Stomach (tissue), 19 donors: ENCODE measurements around the gene RALGDS. TPM values are rescaled to one million over a fixed set of nuclear protein-coding genes. Genes with fewer than 3 reads are reported as not detected.
A peak's percentile ranks its signal among the peaks of the same experiment; 100 is the strongest.
"Not testable (repeated sequence)": the region's sequence is repeated elsewhere in the genome, so short reads cannot be mapped to it uniquely, and the experiment has no call there.

Source experiments
- DNase-seq, 2 donors: peaks; one replicate each; pipeline versions ENCODE4 v3.0.0 to v3.0.0-alpha.2; 2013 to 2019
- H3K27ac ChIP-seq, 5 donors: fragments of 200-600 bp in 4 of 5; sonication (generic) in 4 of 5; one replicate each; pipeline ENCODE4 v1.5.1; 2013 to 2019; ENCODE audit warnings: mild to moderate bottlenecking in 1 of 5, moderate library complexity in 1 of 5
- H3K27me3 ChIP-seq, 3 donors: fragments of 200-600 bp; sonication (generic); one replicate each; pipeline ENCODE4 v1.5.1; 2017 to 2019; ENCODE audit warnings: mixed run types in 1 of 3
- H3K36me3 ChIP-seq, 4 donors: fragments of 200-600 bp; sonication (generic); 1 replicate in 3 of 4; 2 replicates in 1 of 4; pipeline ENCODE4 v1.5.1; 2016 to 2019
- H3K4me1 ChIP-seq, 4 donors: fragments of 200-600 bp; sonication (generic); one replicate each; pipeline ENCODE4 v1.5.1; 2016 to 2019
- H3K4me3 ChIP-seq, 4 donors: fragments of 200-600 bp; sonication (generic) in 3 of 4; one replicate each; pipeline ENCODE4 v1.5.1; 2016 to 2019; ENCODE audit warnings: mild to moderate bottlenecking in 1 of 4
- H3K9me3 ChIP-seq, 4 donors: fragments of 200-600 bp; sonication (generic); one replicate each; pipeline ENCODE4 v1.5.1; 2016 to 2019
- EP300 ChIP-seq: sonication (generic); formaldehyde crosslinking; IDR thresholded peaks from one replicate; pipeline ENCODE4 v1.6.1; 2017; ENCODE audit warnings: antibody characterized with exemption
- POLR2A ChIP-seq, 4 donors: fragments of 450-650 bp; IDR thresholded peaks; one replicate each; pipeline ENCODE4 v1.6.1; 2016; ENCODE audit warnings: antibody characterized with exemption in 4 of 4, control low read depth in 2 of 4, mild to moderate bottlenecking in 1 of 4, moderate library complexity in 1 of 4
- POLR2AphosphoS5 ChIP-seq, 3 donors: sonication (generic); formaldehyde crosslinking; IDR thresholded peaks; one replicate each; pipeline ENCODE4 v1.6.1; 2016; ENCODE audit warnings: antibody characterized with exemption in 3 of 3
- WGBS, 5 donors: extraction: QIAGEN DNeasy Blood & Tissue Kit in 3 of 5; methylation state at CpG; one replicate each; pipeline versions ENCODE4 v1.1.5 to v1.1.7; 2013 to 2018; 5-methylcytosine and 5-hydroxymethylcytosine counted together
- intact Hi-C: fragments of 100-400 bp; cut with DNase I; formaldehyde crosslinking; loops from one replicate; pipeline ENCODE4 v1.15.1; 2023; ENCODE audit warnings: low total_unique reads
- long read RNA-seq, 10 donors: transcript quantifications; one replicate each; lab custom pipeline, GENCODE V29; 2026
- polyA plus RNA-seq, 3 donors: library from polyadenylated mRNA; stranded (reverse); fragments of 200-250 nt; gene quantifications; one replicate each; pipeline ENCODE4 v1.2.3, GENCODE V29; 2013
- total RNA-seq, 5 donors: library from RNA; depleted of rRNA; stranded (reverse); fragments of >200 nt; gene quantifications; one replicate each; pipeline versions ENCODE4 v1.1.0 to v1.2.3, GENCODE V29; 2014 to 2016
- TF ChIP-seq, protein P1 (sequence below), 7 experiments: fragments of 450-650 bp in 4 of 7; fragments of 200-600 bp in 3 of 7; sonication (generic) in 3 of 7; IDR thresholded peaks; one replicate each; pipeline ENCODE4 v1.5.1; 2016 to 2019; ENCODE audit warnings: antibody characterized with exemption in 7 of 7, control low read depth in 2 of 7, mild to moderate bottlenecking in 1 of 7
- donor health status: healthy with polysubstance abuse.
- donor health status: Bipolar disorder and iron deficiency.
- donor health status: healthy.

Gene RALGDS
- total RNA-seq (100 to 1,000 TPM in 1 of 5 donors, 10 to 100 TPM in 4; 29.4 to 242 (median 65.2) TPM), polyA plus RNA-seq (10 to 100 TPM; 20.5 to 45.8 (median 32.8) TPM)
- long read RNA-seq, donor 1, partial matches to known transcripts, result 0 of 1 reads
- long read RNA-seq, donor 1, other reads (novel, unspliced or antisense), result 0 of 1 reads
- long read RNA-seq, donor 2, partial matches to known transcripts, result 0 of 2 reads
- long read RNA-seq, donor 2, other reads (novel, unspliced or antisense), result 0 of 2 reads
- long read RNA-seq, donor 3, result 0 reads
- long read RNA-seq, donor 4, result 0 reads
- long read RNA-seq, donor 5, partial matches to known transcripts, result 0 of 2 reads
- long read RNA-seq, donor 5, other reads (novel, unspliced or antisense), result 0 of 2 reads
- long read RNA-seq, donor 6, transcript RALGDS-214 (2 exons, 403 nt), result major isoform, 6 of 10 reads
- long read RNA-seq, donor 6, partial matches to known transcripts, result 0 of 10 reads
- long read RNA-seq, donor 6, other reads (novel, unspliced or antisense), result 0 of 10 reads
- long read RNA-seq, donor 7, partial matches to known transcripts, result 0 of 1 reads
- long read RNA-seq, donor 7, other reads (novel, unspliced or antisense), result 0 of 1 reads
- long read RNA-seq, donor 8, partial matches to known transcripts, result 0 of 5 reads
- long read RNA-seq, donor 8, other reads (novel, unspliced or antisense), result 0 of 5 reads
- long read RNA-seq, donor 9, partial matches to known transcripts, result 0 of 2 reads
- long read RNA-seq, donor 9, other reads (novel, unspliced or antisense), result 0 of 2 reads
- long read RNA-seq, donor 10, result 0 reads

DNA sequence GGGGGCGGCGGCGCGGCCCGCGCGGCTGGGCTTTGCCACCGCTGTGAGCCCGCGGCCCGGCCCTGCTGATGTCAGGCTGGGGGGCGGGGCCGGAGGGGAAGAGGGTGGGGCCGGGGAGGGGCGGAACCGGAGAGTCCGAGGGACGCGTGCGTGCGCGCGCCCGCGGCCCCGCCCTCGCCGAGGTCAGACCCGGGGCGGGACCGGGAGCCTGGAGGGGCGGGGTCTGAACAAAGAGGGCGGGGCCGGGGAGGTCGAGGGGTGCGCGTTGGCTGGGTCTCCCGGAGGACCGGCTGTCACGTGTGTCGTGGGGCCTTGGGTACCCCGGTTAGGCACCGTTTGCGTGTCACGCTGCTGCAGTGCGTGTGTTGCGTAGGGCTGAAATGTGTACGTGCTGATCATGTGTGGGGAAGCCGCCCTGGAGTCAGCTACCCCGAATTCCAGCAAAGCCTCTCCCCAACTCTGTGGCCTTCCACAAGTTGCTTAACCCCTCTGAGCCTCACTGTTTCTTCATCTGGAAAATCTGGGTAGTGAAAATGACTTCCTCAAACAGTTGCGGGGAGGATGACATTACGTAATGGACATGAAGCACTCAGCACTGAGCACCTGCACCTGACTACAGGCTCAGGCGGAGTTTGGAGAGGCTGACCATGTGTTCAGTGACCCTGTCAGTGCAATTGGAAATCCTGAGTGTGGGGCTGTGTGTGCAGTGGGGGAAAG, at the start of gene RALGDS:
Gene RALGDS, minus strand, starts transcription at position 43 of the 717 bp plus-strand sequence. CDS start 86 bp downstream, outside the sequence.
- TF ChIP-seq POLR2AphosphoS5 (IDR thresholded peaks at IDR 0.05), result no peak
- TF ChIP-seq POLR2A (IDR thresholded peaks at IDR 0.05), result no peak
- TF ChIP-seq, protein P1, sequence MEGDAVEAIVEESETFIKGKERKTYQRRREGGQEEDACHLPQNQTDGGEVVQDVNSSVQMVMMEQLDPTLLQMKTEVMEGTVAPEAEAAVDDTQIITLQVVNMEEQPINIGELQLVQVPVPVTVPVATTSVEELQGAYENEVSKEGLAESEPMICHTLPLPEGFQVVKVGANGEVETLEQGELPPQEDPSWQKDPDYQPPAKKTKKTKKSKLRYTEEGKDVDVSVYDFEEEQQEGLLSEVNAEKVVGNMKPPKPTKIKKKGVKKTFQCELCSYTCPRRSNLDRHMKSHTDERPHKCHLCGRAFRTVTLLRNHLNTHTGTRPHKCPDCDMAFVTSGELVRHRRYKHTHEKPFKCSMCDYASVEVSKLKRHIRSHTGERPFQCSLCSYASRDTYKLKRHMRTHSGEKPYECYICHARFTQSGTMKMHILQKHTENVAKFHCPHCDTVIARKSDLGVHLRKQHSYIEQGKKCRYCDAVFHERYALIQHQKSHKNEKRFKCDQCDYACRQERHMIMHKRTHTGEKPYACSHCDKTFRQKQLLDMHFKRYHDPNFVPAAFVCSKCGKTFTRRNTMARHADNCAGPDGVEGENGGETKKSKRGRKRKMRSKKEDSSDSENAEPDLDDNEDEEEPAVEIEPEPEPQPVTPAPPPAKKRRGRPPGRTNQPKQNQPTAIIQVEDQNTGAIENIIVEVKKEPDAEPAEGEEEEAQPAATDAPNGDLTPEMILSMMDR (IDR thresholded peaks at IDR 0.05), result no peak
- no peak for TF ChIP-seq EP300
- intact Hi-C loops, result no loop called here
- H3K27ac ChIP-seq, result peak within 1 kb of the TSS; percentile 86 to 94 (median 91)
- 7 to 25% (median 8%) methylated on average over 11 to 53 of the region's 53 CpGs for WGBS, 5 donors
- peak within 1 kb of the TSS; percentile 62 to 91 (median 85) for H3K4me3 ChIP-seq
- H3K36me3 ChIP-seq, result no peaks in the 10 kb centered on the region
- H3K4me1 ChIP-seq, result peaks cover 49 to 91% (median 81%) of the 10 kb centered on the region in 4 donors
- peak; percentile 93 to 97 for DNase-seq
- H3K27me3 ChIP-seq, result no peaks in the 10 kb centered on the region
- H3K9me3 ChIP-seq, result no peaks in the 10 kb centered on the region

- intact Hi-C loops, result loop anchor here (5.0 kb wide), 1 partner anchor 1307 kb away; no protein-coding TSS in a partner anchor
- Histone ChIP-seq H3K9me3 (no peaks in the 10 kb centered on the region), H3K27me3 (peaks cover 0 to 12% (median 0%) of the 10 kb centered on the region in 3 donors), H3K4me1 (no peaks in the 10 kb centered on the region), H3K4me3 (no peak overlapping the region), H3K27ac (no peak overlapping the region), H3K36me3 (no peaks in the 10 kb centered on the region)
- 89 to 95% (median 93%) methylated on average over 11 of the region's 11 CpGs for WGBS, 5 donors
- TF ChIP-seq POLR2A (IDR thresholded peaks at IDR 0.05) (no peak), POLR2AphosphoS5 (IDR thresholded peaks at IDR 0.05) (no peak), EP300 (no peak)
- TF ChIP-seq, protein P1 (IDR thresholded peaks at IDR 0.05), result no peak
- no peak for DNase-seq
These were observed 49.7 kb upstream of the RALGDS start for GRCh38 chr9:133170716-133171115.

DNA sequence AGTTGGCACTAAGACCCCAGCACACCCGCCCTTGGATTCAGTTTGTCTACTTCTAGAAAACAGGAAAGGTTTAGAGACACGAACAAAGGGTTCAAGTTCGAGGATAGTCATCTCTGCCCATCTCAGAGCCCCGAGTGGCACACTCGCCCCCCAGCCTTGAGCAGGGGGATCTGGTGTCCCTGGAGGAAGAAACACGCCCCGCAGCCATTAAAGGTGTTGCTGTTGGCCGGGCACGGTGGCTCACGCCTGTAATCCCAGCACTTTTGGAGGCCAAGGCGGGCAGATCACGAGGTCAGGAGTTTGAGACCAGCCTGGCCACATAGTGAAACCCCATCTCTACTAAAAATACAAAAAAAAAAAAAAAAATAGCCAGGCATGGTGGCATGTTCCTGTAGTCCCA, 48.6 kb upstream of the RALGDS start:
- 86 to 93% (median 89%) methylated on average over 12 of the region's 12 CpGs for WGBS, 5 donors
- H3K4me1 ChIP-seq, H3K9me3 ChIP-seq, H3K36me3 ChIP-seq, H3K27ac ChIP-seq, H3K4me3 ChIP-seq, DNase-seq: not testable (repeated sequence)
- intact Hi-C loops, result loop anchor here (5.0 kb wide), 1 partner anchor 1308 kb away; no protein-coding TSS in a partner anchor
- peaks cover 0 to 12% (median 0%) of the 10 kb centered on the region in 3 donors for H3K27me3 ChIP-seq

- 89 to 98% (median 97%) methylated on average over 13 of the region's 13 CpGs for WGBS, 5 donors
- peaks cover 9 to 14% (median 11%) of the 10 kb centered on the region in 4 donors for H3K4me1 ChIP-seq
- intact Hi-C loops, result no loop called here
These were observed 48.1 kb upstream of the RALGDS start for GRCh38 chr9:133169102-133169501.

More at GRCh38 chr9:133169102-133169501, 48.1 kb upstream of the RALGDS start:
- Histone ChIP-seq H3K36me3 (no peaks in the 10 kb centered on the region), H3K4me3 (no peak overlapping the region), H3K27ac (no peak overlapping the region), H3K9me3 (no peaks in the 10 kb centered on the region), H3K27me3 (peaks cover 0 to 12% (median 0%) of the 10 kb centered on the region in 3 donors)
- DNase-seq, result no peak
- TF ChIP-seq POLR2A (IDR thresholded peaks at IDR 0.05) (no peak), POLR2AphosphoS5 (IDR thresholded peaks at IDR 0.05) (no peak), EP300 (no peak)
- TF ChIP-seq, protein P1 (IDR thresholded peaks at IDR 0.05), result no peak
